Spleen (tissue), 11 donors: ENCODE measurements around the gene PLK1. TPM values are rescaled to one million over a fixed set of nuclear protein-coding genes. Genes with fewer than 3 reads are reported as not detected.

Source experiments
- DNase-seq: peaks from one replicate; pipeline ENCODE4 v3.0.0-alpha.2; 2020
- H3K27ac ChIP-seq, 8 donors: fragments of 200-600 bp; sonication (generic) in 7 of 8; 1 replicate in 4 of 8; 2 replicates in 4 of 8; pipeline versions ENCODE4 v1.5.0 to v1.8.0; 2016 to 2021; ENCODE audit warnings: inconsistent platforms in 4 of 8, mild to moderate bottlenecking in 4 of 8, moderate library complexity in 1 of 8
- H3K27me3 ChIP-seq, 7 donors: fragments of 200-600 bp; sonication (generic) in 6 of 7; replicated peaks in 1 of 7; 1 replicate in 4 of 7; 2 replicates in 3 of 7; pipeline versions ENCODE4 v1.5.0 to v1.8.0; 2016 to 2021; ENCODE audit warnings: inconsistent platforms in 3 of 7, mild to moderate bottlenecking in 1 of 7
- H3K36me3 ChIP-seq, 6 donors: fragments of 200-600 bp; sonication (generic) in 5 of 6; 1 replicate in 4 of 6; 2 replicates in 2 of 6; pipeline versions ENCODE4 v1.5.0 to v1.8.0; 2016 to 2021; ENCODE audit warnings: inconsistent platforms in 2 of 6
- H3K4me1 ChIP-seq, 6 donors: fragments of 200-600 bp; sonication (generic) in 5 of 6; 1 replicate in 3 of 6; 2 replicates in 3 of 6; pipeline versions ENCODE4 v1.5.0 to v1.8.0; 2016 to 2021; ENCODE audit warnings: inconsistent platforms in 3 of 6
- H3K4me3 ChIP-seq, 8 donors: fragments of 200-600 bp; sonication (generic) in 7 of 8; 1 replicate in 4 of 8; 2 replicates in 4 of 8; pipeline versions ENCODE4 v1.5.0 to v1.8.0; 2016 to 2021; ENCODE audit warnings: inconsistent platforms in 4 of 8, mild to moderate bottlenecking in 4 of 8, moderate library complexity in 2 of 8
- H3K9me3 ChIP-seq, 8 donors: fragments of 200-600 bp; sonication (generic) in 7 of 8; 1 replicate in 4 of 8; 2 replicates in 4 of 8; pipeline versions ENCODE4 v1.5.0 to v1.8.0; 2016 to 2021; ENCODE audit warnings: inconsistent platforms in 4 of 8
- POLR2A ChIP-seq, 3 donors: fragments of 450-650 bp; IDR thresholded peaks; one replicate each; pipeline ENCODE4 v1.5.1; 2017; ENCODE audit warnings: antibody characterized with exemption in 3 of 3, mild to moderate bottlenecking in 1 of 3
- POLR2AphosphoS5 ChIP-seq, 3 donors: sonication (generic); formaldehyde crosslinking; IDR thresholded peaks; one replicate each; pipeline ENCODE4 v1.5.1; 2017; ENCODE audit warnings: antibody characterized with exemption in 3 of 3
- WGBS, 5 donors: extraction: QIAGEN DNeasy Blood & Tissue Kit in 3 of 5; methylation state at CpG; one replicate each; pipeline versions ENCODE4 v1.1.5 to v1.1.7; 2013 to 2018; 5-methylcytosine and 5-hydroxymethylcytosine counted together
- intact Hi-C: fragments of 100-400 bp; cut with DNase I; formaldehyde crosslinking; loops from one replicate; pipeline ENCODE4 v1.15.0; 2023; ENCODE audit warnings: low total_unique reads
- polyA plus RNA-seq, 3 donors: library from polyadenylated mRNA; stranded (reverse); fragments of 200-250 nt; gene quantifications; one replicate each; pipeline ENCODE4 v1.2.1, GENCODE V29; 2013
- total RNA-seq, 7 donors: library from RNA; depleted of rRNA in 3 of 7; stranded (reverse); fragments of >200 nt in 3 of 7; fragmentation: NEBNext Ultra II Directional in 4 of 7; extraction: Animal tissue kit (Norgen Biotek cat#: 25700) in 4 of 7; gene quantifications; one replicate each; pipeline versions ENCODE4 v1.1.0 to v1.2.1, GENCODE V29; 2016 to 2021
- TF ChIP-seq, protein P1 (sequence below), 11 experiments: fragments of 200-600 bp in 7 of 11; fragments of 450-650 bp in 4 of 11; sonication (generic) in 4 of 11; IDR thresholded peaks in 8 of 11; conservative IDR thresholded peaks in 3 of 11; 1 replicate in 7 of 11; 2 replicates in 4 of 11; pipeline versions ENCODE4 v1.4.0 to v1.8.0; 2016 to 2021; ENCODE audit warnings: antibody characterized with exemption in 11 of 11, inconsistent platforms in 4 of 11, mild to moderate bottlenecking in 1 of 11
- donor health status: healthy with polysubstance abuse.
- donor health status: DM: no; HTN: no; CAD: no; lungs with moderate emphysema.
- donor health status: DM: no; HTN: no; CAD: no.
- donor health status: Bipolar disorder and iron deficiency.
- donor health status: healthy.
- donor health status: DM: no; HTN: no; CAD: no.
- donor health status: DM: yes; HTN: yes; CAD: no.

The PLK1 gene
- total and polyA plus RNA-seq, 10 donors: 2.0 to 19.4 (median 7.2) TPM

DNA sequence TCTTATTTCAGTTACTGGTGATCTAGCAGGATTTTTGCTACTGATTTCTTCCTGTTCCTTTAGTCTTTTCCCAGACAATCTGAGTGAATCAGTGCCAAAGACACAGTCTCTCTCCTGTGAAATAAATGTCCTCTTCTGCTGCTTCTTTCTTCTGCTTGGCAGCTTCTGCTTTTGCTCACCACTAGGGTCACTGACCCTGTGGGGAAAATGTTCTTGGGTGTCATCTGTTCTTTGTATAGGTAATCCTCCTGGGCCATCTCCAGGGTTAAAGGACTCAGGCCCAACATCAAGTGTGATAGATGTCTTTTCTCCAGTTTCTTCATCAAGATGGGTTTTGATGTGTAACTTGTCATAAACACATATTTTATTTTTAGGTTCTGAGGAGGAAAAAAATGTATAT lies 42.7 kb upstream of the PLK1 start:
- H3K9me3 ChIP-seq: no peaks in the 10 kb centered on the region
- H3K27ac ChIP-seq: no peak overlapping the region
- DNase-seq: no peak
- peaks cover 9 to 27% (median 14%) of the 10 kb centered on the region in 6 donors for H3K4me1 ChIP-seq
- H3K27me3 ChIP-seq: no peaks in the 10 kb centered on the region
- intact Hi-C loops: no loop called here
- TF ChIP-seq, protein P1, sequence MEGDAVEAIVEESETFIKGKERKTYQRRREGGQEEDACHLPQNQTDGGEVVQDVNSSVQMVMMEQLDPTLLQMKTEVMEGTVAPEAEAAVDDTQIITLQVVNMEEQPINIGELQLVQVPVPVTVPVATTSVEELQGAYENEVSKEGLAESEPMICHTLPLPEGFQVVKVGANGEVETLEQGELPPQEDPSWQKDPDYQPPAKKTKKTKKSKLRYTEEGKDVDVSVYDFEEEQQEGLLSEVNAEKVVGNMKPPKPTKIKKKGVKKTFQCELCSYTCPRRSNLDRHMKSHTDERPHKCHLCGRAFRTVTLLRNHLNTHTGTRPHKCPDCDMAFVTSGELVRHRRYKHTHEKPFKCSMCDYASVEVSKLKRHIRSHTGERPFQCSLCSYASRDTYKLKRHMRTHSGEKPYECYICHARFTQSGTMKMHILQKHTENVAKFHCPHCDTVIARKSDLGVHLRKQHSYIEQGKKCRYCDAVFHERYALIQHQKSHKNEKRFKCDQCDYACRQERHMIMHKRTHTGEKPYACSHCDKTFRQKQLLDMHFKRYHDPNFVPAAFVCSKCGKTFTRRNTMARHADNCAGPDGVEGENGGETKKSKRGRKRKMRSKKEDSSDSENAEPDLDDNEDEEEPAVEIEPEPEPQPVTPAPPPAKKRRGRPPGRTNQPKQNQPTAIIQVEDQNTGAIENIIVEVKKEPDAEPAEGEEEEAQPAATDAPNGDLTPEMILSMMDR (IDR thresholded peaks at IDR 0.05 in 8 of 11, conservative IDR thresholded peaks at IDR 0.05 in 3 of 11): no peak
- TF ChIP-seq POLR2A (IDR thresholded peaks at IDR 0.05) (no peak), POLR2AphosphoS5 (IDR thresholded peaks at IDR 0.05) (no peak)
- H3K4me3 ChIP-seq: no peak overlapping the region
- H3K36me3 ChIP-seq: peaks cover 0 to 71% (median 32%) of the 10 kb centered on the region in 6 donors

DNA sequence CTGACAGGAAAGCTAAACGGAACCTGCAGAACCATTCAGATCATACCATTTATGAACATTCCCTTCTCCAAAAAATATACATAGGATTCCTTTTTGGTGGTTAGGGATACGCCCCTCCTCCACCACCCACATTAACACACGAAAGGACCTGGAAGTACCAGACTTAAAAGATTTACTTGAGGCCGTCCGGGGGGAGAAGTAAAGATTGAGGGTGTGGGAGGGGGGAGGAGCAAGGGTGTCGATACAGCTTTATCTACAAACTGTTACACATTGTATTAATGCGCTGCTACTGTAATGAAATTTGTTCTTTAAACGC lies 38.1 kb upstream of the PLK1 start:
- Histone ChIP-seq H3K9me3 (no peaks in the 10 kb centered on the region), H3K27me3 (no peaks in the 10 kb centered on the region), H3K36me3 (peaks cover 0 to 61% (median 39%) of the 10 kb centered on the region in 6 donors), H3K27ac (peak overlapping the region; percentile 62 to 92 (median 86)), H3K4me3 (peak overlapping the region; percentile 76 to 100 (median 94)), H3K4me1 (peaks cover 18 to 56% (median 36%) of the 10 kb centered on the region in 6 donors)
- TF ChIP-seq POLR2AphosphoS5 (IDR thresholded peaks at IDR 0.05) (no peak), POLR2A (IDR thresholded peaks at IDR 0.05) (no peak)
- TF ChIP-seq, protein P1 (IDR thresholded peaks at IDR 0.05 in 8 of 11, conservative IDR thresholded peaks at IDR 0.05 in 3 of 11): no peak
- no peak for DNase-seq
- intact Hi-C loops: no loop called here
- WGBS, 5 donors: 0 to 2% (median 1%) methylated on average over 8 of the region's 8 CpGs

DNA sequence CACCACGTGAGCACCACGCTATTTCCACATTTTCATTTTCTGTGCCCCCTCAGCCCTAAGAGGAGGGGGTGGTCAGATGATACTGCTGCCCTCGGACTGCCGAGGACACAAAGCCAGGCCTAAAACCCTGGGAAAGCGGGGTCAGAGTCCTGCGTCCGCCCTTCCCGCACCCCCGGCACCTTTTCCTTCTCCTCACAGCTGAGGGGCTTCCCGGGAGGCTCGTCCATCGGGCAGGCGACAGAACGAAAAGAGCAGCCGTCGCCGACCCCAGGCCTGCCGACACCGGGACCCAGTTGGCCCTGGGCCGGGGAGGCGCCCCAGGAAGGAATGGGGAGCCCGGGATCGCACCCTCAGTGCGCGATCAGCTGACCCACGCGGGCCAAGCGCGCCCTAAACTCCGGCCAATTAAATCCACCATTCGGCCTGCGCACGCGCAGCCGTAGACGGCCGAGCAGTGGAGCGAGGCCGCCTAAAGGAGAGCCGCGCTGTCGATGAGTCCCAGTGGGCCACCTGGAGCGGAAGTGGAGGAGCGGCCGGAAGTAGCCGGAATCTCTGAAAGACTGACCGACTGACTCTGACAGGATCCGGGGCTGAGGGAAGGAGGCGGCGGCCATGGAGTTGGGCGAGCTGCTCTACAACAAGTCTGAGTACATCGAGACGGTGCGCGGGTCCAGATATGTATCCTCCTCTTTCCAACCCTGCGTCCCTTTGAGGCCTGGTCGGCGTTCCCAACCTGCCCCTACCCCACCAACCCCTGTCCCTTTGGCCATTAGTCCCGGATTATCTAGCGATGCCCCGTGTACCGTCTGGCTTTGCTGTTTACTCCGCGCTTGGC lies 37.5 kb upstream of the PLK1 start, which contains the start of the genes DCTN5 and PALB2:
Gene DCTN5, plus strand, starts transcription at position 536 of the 835 bp plus-strand sequence. Its CDS starts 77 bp downstream, at position 613.
Gene PALB2, minus strand, starts transcription at position 380 of the 835 bp plus-strand sequence. Its CDS starts 153 bp downstream, at position 227.
- DNase-seq: peak; percentile 97
- Histone ChIP-seq H3K9me3 (no peaks in the 10 kb centered on the region), H3K27me3 (no peaks in the 10 kb centered on the region), H3K4me1 (peaks cover 18 to 62% (median 41%) of the 10 kb centered on the region in 6 donors), H3K27ac (peak within 1 kb of the TSS; percentile 62 to 92 (median 86)), H3K36me3 (peaks cover 0 to 61% (median 38%) of the 10 kb centered on the region in 6 donors), H3K4me3 (peak within 1 kb of the TSS; percentile 76 to 100 (median 94))
- intact Hi-C loops: no loop called here
- TF ChIP-seq POLR2A (IDR thresholded peaks at IDR 0.05) (no peak), POLR2AphosphoS5 (IDR thresholded peaks at IDR 0.05) (peak; percentile 88 to 92 (median 89))
- TF ChIP-seq, protein P1 (IDR thresholded peaks at IDR 0.05 in 8 of 11, conservative IDR thresholded peaks at IDR 0.05 in 3 of 11): peak in 3 of 11 experiments; percentile 12 to 24 (median 20)
- 0 to 4% (median 0%) methylated on average over 54 to 64 of the region's 64 CpGs for WGBS, 5 donors

DNA sequence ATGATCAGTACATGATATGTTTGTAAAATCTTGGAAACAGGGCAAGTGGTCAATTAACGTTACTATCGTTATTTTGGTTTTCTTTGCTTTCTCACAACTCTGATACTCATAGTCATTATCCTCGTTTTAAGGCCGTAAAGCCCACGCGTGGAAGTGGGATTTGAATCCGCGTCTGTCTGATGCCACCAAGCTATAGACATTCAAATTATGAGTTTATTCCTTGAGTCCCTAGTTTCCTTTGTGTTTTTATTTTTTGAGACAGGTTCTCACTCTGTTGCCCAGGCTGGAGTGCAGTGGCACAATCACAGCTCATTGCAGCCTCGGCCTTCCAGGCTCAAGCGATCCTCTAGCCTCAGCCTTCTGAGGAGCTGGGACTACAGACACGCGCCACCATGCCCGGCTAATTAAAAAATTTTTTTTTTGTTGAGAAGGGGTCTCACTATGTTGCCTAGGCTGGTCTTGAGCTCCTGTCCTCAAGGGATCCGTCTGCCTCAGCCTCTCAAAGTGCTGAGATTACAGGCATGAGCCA lies 36.4 kb upstream of the PLK1 start:
- intact Hi-C loops: no loop called here
- 72 to 85% (median 74%) methylated on average over 14 of the region's 14 CpGs for WGBS, 5 donors
- no peaks in the 10 kb centered on the region for H3K27me3 ChIP-seq
- peak overlapping the region; percentile 76 to 100 (median 94) for H3K4me3 ChIP-seq
- no peaks in the 10 kb centered on the region for H3K9me3 ChIP-seq
- H3K27ac ChIP-seq: peak overlapping the region in 5 of 8 donors; percentile 62 to 92 (median 86)
- DNase-seq: no peak
- H3K36me3 ChIP-seq: peaks cover 0 to 61% (median 34%) of the 10 kb centered on the region in 6 donors
- peaks cover 18 to 73% (median 42%) of the 10 kb centered on the region in 6 donors for H3K4me1 ChIP-seq
- TF ChIP-seq, protein P1 (IDR thresholded peaks at IDR 0.05 in 8 of 11, conservative IDR thresholded peaks at IDR 0.05 in 3 of 11): no peak
- no peak for TF ChIP-seq POLR2A (IDR thresholded peaks at IDR 0.05)
- no peak for TF ChIP-seq POLR2AphosphoS5 (IDR thresholded peaks at IDR 0.05)
